Measurements from ENCODE around the gene ITGB3.

GRCh38 chr17:47225436-47225858 is 28.2 kb upstream of the ITGB3 start:
- TF ChIP-seq POLR2A (IDR thresholded peaks at IDR 0.05; ENCODE audit: borderline replicate concordance, extremely low read depth, insufficient read depth, insufficient read length) (no peak), EZH2 (IDR thresholded peaks at IDR 0.05) (no peak), CTCF (IDR thresholded peaks at IDR 0.05 in 2 of 3, conservative IDR thresholded peaks at IDR 0.05 in 1 of 3; ENCODE audit: borderline replicate concordance in 1 of 3, insufficient read depth in 1 of 3, low read depth in 2 of 3, low read length in 2 of 3) (no peak), YY1 (IDR thresholded peaks at IDR 0.05; ENCODE audit: extremely low read depth, insufficient replicate concordance, low read depth, low read length) (no peak), RAD21 (IDR thresholded peaks at IDR 0.05; ENCODE audit: low read depth) (no peak), EGR1 (IDR thresholded peaks at IDR 0.05; ENCODE audit: low read depth) (no peak), CEBPB (IDR thresholded peaks at IDR 0.05; ENCODE audit: low read depth) (no peak)

Data from HCT116 (cell line).